ENCODE data around the gene MEN1. TPM values are rescaled to one million over a fixed set of nuclear protein-coding genes. Genes with fewer than 3 reads are reported as not detected.

MEN1 gene
- total RNA-seq, 2 donors from 2014 or later: 21.1 to 45.5 TPM

DNA sequence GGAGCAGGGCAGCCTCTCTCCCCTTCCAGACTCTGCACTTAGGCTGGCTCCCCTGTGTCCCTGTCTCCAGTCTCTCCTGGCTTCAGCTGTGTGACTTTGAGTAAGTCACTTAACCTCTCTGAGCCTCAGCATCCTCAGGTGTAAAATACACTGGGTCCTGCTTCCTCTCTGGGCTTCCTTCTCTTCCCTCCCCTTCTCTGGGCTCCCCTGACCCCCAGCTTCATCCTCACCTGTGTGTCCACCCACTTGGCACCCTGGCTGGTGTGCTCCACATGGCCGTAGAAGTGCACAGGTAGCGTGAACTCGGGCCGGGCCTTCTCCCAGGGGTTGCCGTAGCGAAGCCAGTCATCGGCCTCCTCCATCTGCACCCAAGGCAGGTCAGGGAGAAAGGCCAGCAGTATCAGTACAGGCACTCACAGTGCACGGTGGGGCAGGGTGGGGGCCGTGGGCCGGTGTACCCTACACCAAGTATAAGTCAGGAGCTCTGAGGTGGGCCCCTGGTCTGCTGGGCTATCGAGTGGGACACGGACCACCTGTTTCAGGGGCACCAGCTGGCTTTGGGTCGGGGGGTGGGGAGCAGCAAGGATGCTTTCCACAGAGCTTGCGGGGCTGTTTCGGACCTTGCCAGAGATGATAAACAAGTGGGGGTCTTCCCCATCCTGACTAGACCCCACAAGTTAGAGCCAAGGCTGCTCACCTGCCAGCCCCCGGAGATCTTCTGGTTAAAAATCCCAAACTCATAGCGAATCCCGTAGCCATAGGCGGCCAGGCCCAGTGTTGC is 52.6 kb downstream of the MEN1 start:
- TF ChIP-seq, protein P1, sequence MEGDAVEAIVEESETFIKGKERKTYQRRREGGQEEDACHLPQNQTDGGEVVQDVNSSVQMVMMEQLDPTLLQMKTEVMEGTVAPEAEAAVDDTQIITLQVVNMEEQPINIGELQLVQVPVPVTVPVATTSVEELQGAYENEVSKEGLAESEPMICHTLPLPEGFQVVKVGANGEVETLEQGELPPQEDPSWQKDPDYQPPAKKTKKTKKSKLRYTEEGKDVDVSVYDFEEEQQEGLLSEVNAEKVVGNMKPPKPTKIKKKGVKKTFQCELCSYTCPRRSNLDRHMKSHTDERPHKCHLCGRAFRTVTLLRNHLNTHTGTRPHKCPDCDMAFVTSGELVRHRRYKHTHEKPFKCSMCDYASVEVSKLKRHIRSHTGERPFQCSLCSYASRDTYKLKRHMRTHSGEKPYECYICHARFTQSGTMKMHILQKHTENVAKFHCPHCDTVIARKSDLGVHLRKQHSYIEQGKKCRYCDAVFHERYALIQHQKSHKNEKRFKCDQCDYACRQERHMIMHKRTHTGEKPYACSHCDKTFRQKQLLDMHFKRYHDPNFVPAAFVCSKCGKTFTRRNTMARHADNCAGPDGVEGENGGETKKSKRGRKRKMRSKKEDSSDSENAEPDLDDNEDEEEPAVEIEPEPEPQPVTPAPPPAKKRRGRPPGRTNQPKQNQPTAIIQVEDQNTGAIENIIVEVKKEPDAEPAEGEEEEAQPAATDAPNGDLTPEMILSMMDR (IDR thresholded peaks at IDR 0.05): no peak
- Histone ChIP-seq H3K36me3 (no peaks in the 10 kb centered on the region), H3K27ac (no peak overlapping the region), H3K9ac (ENCODE audit: low read depth in 2 of 2, low read length in 2 of 2) (no peak overlapping the region), H3K4me3 (no peak overlapping the region), H3K27me3 (no peaks in the 10 kb centered on the region), H3K4me1 (no peaks in the 10 kb centered on the region), H3K9me3 (no peaks in the 10 kb centered on the region)
- intact Hi-C loops (cut with DNase I): no loop called here
- no peak for DNase-seq

DNA sequence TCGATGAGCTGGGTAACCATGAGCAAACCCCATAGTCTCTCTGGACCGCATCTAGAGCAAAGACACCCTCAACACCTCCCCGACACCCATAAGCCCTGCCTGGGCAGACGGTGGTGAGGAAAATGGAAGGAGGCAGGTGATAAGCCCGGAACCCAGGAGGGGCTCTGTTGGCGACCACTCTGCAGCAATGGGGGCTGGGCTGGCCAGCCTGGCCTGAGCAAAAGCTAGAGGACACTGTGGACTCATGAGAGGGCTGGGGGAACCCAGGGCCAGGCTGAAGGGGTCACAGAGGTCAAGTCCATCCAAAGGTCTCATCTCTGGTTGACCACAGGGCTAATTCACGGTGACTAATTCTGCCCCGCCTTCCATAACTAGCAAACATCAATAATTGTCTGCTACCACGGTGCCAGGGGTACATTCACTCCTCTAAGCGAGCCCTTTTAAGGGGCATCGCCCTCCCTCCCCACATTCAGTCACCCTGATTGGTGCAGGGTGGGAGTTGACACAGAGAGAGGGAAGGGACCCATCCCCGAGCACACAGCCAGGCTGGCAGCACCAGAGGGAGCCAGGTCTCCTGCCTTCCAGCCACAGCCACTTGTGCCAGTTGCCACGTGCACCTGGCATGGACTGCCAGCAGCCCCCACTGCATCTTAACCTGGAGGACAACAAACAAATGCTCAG is 54.5 kb downstream of the MEN1 start:
- no peak overlapping the region for H3K4me3 ChIP-seq
- intact Hi-C loops (cut with DNase I): no loop called here
- DNase-seq: no peak
- H3K4me1 ChIP-seq: no peaks in the 10 kb centered on the region
- H3K36me3 ChIP-seq: no peaks in the 10 kb centered on the region
- no peak overlapping the region for H3K9ac ChIP-seq (ENCODE audit: low read depth in 2 of 2, low read length in 2 of 2)
- no peaks in the 10 kb centered on the region for H3K27me3 ChIP-seq
- H3K9me3 ChIP-seq: no peaks in the 10 kb centered on the region
- H3K27ac ChIP-seq: no peak overlapping the region
- TF ChIP-seq, protein P1 (IDR thresholded peaks at IDR 0.05): no peak

GRCh38 chr11:64754919-64755662 is 55.3 kb downstream of the MEN1 start:
- intact Hi-C loops (cut with DNase I): no loop called here
- no peak for DNase-seq
- H3K4me1 ChIP-seq: no peaks in the 10 kb centered on the region

GRCh38 chr11:64754124-64754918 is 56.0 kb downstream of the MEN1 start:
- H3K27me3 ChIP-seq: no peaks in the 10 kb centered on the region
- intact Hi-C loops (cut with DNase I): no loop called here

More at GRCh38 chr11:64754919-64755662, 55.3 kb downstream of the MEN1 start:
- Histone ChIP-seq H3K4me3 (no peak overlapping the region), H3K36me3 (no peaks in the 10 kb centered on the region), H3K9me3 (no peaks in the 10 kb centered on the region), H3K9ac (ENCODE audit: low read depth in 2 of 2, low read length in 2 of 2) (no peak overlapping the region), H3K27me3 (no peaks in the 10 kb centered on the region), H3K27ac (no peak overlapping the region)
- TF ChIP-seq, protein P1 (IDR thresholded peaks at IDR 0.05): no peak

More at GRCh38 chr11:64754124-64754918, 56.0 kb downstream of the MEN1 start:
- no peak overlapping the region for H3K9ac ChIP-seq (ENCODE audit: low read depth in 2 of 2, low read length in 2 of 2)
- no peaks in the 10 kb centered on the region for H3K9me3 ChIP-seq
- H3K36me3 ChIP-seq: no peaks in the 10 kb centered on the region
- no peak overlapping the region for H3K27ac ChIP-seq
- H3K4me1 ChIP-seq: no peaks in the 10 kb centered on the region
- no peak overlapping the region for H3K4me3 ChIP-seq
- TF ChIP-seq, protein P1 (IDR thresholded peaks at IDR 0.05): no peak
- DNase-seq: no peak

Other genes with a start within 250 kb of the MEN1 start
- gene SLC22A12, start 219.3 kb downstream of the MEN1 start, total RNA-seq: not detected
- gene NRXN2, start 87.4 kb downstream of the MEN1 start, total RNA-seq: 1 to 10 TPM; 2.2 to 5.4 TPM
- gene RASGRP2, start 66.4 kb downstream of the MEN1 start, total RNA-seq: 1 to 10 TPM; 2.8 to 3.5 TPM
- gene PYGM, start 50.6 kb downstream of the MEN1 start, total RNA-seq: 1 to 10 TPM; 1.6 to 2.7 TPM
- gene SF1, start 32.0 kb downstream of the MEN1 start, total RNA-seq: 100 to 1,000 TPM; 164 to 220 TPM
- gene MAP4K2, start 7.3 kb downstream of the MEN1 start, total RNA-seq: 10 to 100 TPM in 1 of 2 donors, 1 to 10 TPM in 1; 9.2 to 13.3 TPM
- 10 to 100 TPM; 29.3 to 41.6 TPM for gene CDC42BPG, start 34.1 kb upstream of the MEN1 start, total RNA-seq
- gene EHD1, start 68.1 kb upstream of the MEN1 start, total RNA-seq: 10 to 100 TPM; 66.5 to 72.3 TPM
- gene ATG2A, start 106.7 kb upstream of the MEN1 start, total RNA-seq: 10 to 100 TPM; 30.6 to 32.8 TPM
- gene PPP2R5B, start 114.1 kb upstream of the MEN1 start, total RNA-seq: 10 to 100 TPM; 18.6 to 36.1 TPM
- not detected for gene GPHA2, start 125.3 kb upstream of the MEN1 start, total RNA-seq
- not detected for gene MAJIN, start 161.6 kb upstream of the MEN1 start, total RNA-seq
- gene BATF2, start 186.4 kb upstream of the MEN1 start, total RNA-seq: 10 to 100 TPM; 14.1 to 20.7 TPM
- gene ARL2, start 203.6 kb upstream of the MEN1 start, total RNA-seq: 100 to 1,000 TPM in 1 of 2 donors, 10 to 100 TPM in 1; 81.9 to 102 TPM
- 10 to 100 TPM; 37.7 to 53.8 TPM for gene SNX15, start 216.9 kb upstream of the MEN1 start, total RNA-seq
- gene SAC3D1, start 230.7 kb upstream of the MEN1 start, total RNA-seq: 10 to 100 TPM; 12.9 to 26.7 TPM
- gene NAALADL1, start 248.0 kb upstream of the MEN1 start, total RNA-seq: 10 to 100 TPM; 10.5 to 30.8 TPM

Measured in colonic mucosa (tissue), 4 donors.